Peyer's patch (tissue), 4 donors: ENCODE data around the gene WFS1.

ENCODE experiments used
- POLR2A ChIP-seq, 2 donors: fragments of 450-650 bp; IDR thresholded peaks; one replicate each; pipeline ENCODE4 v1.5.1; 2017; ENCODE audit warnings: antibody characterized with exemption in 2 of 2, mild to moderate bottlenecking in 2 of 2, moderate library complexity in 2 of 2
- TF ChIP-seq, protein P1 (sequence below), 6 experiments: fragments of 450-650 bp in 4 of 6; fragments of 200-600 bp in 2 of 6; sonication (generic) in 1 of 6; IDR thresholded peaks; one replicate each; pipeline ENCODE4 v1.5.1; 2017 to 2019; ENCODE audit warnings: antibody characterized with exemption in 6 of 6, mild to moderate bottlenecking in 3 of 6, moderate library complexity in 1 of 6

DNA sequence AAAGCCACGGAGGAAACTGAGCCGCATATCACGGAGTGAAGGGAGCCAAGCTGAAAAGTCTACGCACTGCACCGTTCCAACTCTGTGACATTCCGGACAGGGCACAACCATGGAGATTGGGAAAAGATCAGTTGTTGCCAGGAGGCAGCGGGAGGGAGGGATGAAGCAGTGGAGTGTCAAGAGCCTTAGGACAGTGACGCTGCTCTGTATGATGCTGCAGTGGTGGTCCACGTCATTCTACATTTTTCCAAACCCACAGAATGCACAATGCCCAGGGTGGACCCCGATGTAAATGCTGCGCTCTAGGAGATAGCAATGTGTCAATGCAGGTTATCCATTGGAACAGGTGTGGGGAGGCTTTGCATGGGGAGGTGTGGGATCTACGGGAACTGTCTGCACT is 7.5 kb upstream of the WFS1 start:
- TF ChIP-seq, protein P1, sequence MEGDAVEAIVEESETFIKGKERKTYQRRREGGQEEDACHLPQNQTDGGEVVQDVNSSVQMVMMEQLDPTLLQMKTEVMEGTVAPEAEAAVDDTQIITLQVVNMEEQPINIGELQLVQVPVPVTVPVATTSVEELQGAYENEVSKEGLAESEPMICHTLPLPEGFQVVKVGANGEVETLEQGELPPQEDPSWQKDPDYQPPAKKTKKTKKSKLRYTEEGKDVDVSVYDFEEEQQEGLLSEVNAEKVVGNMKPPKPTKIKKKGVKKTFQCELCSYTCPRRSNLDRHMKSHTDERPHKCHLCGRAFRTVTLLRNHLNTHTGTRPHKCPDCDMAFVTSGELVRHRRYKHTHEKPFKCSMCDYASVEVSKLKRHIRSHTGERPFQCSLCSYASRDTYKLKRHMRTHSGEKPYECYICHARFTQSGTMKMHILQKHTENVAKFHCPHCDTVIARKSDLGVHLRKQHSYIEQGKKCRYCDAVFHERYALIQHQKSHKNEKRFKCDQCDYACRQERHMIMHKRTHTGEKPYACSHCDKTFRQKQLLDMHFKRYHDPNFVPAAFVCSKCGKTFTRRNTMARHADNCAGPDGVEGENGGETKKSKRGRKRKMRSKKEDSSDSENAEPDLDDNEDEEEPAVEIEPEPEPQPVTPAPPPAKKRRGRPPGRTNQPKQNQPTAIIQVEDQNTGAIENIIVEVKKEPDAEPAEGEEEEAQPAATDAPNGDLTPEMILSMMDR (IDR thresholded peaks at IDR 0.05): no peak
- no peak for TF ChIP-seq POLR2A (IDR thresholded peaks at IDR 0.05)
